Pons (tissue), 1 donor: ENCODE measurements around the gene METAP2.

ENCODE experiments used
- DNase-seq: peaks from one replicate; pipeline ENCODE4 v3.0.0-alpha.2; 2016; ENCODE audit warnings: low spot score

Gene METAP2

DNA sequence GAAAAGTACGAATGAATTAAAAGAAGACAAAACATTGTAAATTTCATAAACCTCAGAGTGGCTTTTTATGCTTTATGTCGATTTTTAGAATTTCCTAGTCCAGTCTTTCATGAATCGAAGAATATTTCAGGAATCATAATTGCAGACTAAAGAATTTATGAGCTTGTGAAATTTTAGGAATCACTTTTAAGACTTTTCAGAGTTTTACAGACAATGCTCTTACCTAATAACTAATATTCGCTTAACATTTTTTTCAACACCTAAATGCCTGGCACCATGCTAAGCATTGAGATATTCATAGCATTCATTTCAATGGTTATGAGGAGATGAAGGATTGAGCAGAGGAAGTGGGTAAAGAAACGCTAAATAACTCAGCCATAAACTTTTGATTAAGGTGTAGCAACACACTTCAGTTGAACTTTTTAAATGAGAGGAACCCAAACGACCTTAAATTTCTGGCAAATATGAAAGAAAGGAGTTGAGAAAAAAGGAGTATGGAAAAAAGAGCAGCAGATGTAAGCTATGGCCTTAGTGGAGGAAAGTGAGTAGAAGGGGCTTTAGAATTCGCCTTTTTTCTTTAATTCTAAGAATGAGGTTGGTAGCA lies 78.1 kb downstream of the METAP2 start:
- no peak for DNase-seq

DNA sequence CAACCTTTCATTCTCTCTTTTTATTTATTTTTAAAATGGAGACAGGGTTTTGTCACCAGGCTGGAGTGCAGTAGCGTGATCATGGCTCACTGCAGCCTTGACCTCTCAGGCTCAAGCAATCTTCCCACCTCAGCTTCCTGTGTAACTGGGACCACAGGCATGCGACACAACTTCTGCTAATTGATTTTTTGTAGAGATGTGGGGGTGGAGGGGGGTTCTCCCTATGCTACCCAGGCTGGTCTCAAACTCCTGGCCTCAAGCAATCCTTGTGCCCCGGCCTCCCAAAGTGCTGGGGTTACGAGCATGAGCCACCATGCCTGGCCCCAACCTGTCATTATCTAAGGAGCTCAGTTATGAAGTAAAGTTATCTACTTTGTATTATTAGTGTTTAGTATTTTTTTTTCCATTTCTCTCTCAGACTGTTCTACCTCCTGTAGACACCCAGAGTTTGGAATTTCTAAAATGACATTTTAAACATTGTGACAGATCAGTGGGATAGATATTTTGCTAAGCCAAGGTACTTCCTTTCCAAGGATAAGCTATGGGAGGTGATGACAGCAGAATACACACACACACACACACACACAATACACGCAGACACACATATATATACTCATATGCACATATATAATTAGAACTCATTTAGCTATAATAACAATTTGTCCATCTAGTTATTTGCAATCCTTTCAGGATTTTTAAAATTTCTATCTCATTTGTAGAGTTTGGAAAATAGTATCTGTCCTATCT lies 79.4 kb downstream of the METAP2 start:
- DNase-seq = no peak

DNA sequence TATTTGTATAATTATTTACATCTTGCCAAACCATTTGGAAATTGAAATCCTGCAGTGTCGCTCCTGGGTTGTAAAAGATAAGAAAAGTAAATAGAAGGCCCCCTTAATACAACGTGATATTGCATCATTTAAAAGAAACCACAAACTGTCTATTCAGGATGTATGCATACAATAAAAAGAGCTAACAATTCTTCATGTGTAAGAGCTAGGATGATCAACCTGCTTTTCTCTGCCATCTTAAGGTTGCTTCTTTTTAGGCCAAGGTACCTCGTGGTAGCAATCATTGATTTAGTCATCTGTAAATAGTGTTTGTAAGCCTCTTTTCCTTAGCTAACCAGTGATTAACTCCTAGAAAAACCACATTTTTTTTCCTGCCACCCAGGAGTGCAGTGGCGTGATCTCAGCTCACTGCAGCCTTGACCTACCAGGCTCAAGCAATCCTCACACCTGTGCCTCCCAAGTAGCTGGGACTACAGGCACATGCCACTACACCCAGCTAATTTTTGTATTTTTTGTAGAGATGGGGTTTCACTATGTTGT lies 80.7 kb downstream of the METAP2 start:
- no peak for DNase-seq

DNA sequence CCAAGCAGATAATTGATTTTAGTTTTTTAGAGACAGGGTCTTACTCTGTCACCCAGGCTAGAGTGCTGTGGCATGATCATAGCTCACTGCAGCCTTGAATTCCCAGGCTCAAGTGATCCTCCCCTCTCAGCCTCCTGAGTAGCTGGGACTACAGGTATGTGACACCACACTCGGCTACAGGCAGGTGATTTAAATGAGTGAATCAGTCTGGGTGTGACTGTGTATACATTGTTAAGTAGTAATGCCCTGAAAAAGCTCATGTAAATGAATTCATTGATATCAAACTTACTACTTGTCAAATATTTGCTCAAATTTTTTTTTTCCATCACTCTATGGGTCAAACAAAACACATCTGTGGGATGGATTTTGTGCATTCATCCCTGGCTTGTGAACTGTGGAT lies 83.7 kb downstream of the METAP2 start:
- no peak for DNase-seq
